Panc1 (cell line): Measurements from ENCODE around the gene NUP153. TPM values are rescaled to one million over a fixed set of nuclear protein-coding genes. Genes with fewer than 3 reads are reported as not detected.

Experiments
- ATAC-seq: fragments of 200-7000 bp; cut with Tn5 transposase; 2 replicates; pipeline ENCODE4 v1.9.1; 2020; ENCODE audit warnings: mild to moderate bottlenecking, moderate library complexity
- BruUV-seq: library from RNA; stranded (reverse); fragments of 400-500 nt; replicated peaks from 2 replicates; lab custom pipeline; 2021; lab: Mats Ljungman, UMichigan
- CTCF ChIA-PET: fragments of 300-600 bp; sonication (Branson Sonifier 250); formaldehyde crosslinking; loops from one replicate; lab custom pipeline; 2022; ENCODE audit warnings: antibody characterized with exemption; lab: Charles Lee
- POLR2A ChIA-PET: fragments of 300-600 bp; sonication (Branson Sonifier 250); formaldehyde crosslinking; loops from one replicate; lab custom pipeline; 2022; ENCODE audit warnings: antibody characterized with exemption; lab: Charles Lee
- DNase-seq: peaks from one replicate; pipeline ENCODE4 v3.0.0-alpha.2; 2010; ENCODE audit warnings: low read depth, low spot score
- H3K27ac ChIP-seq: 2 replicates; pipeline ENCODE4 v1.5.1; 2011; ENCODE audit warnings: mild to moderate bottlenecking, low read length, inconsistent platforms
- H3K27me3 ChIP-seq: fragments of 200-500 bp; sonication (Bioruptor generic); 2 replicates; pipeline ENCODE4 v1.6.0; 2014; ENCODE audit warnings: low read length, inconsistent platforms; ENCODE audit not compliant: control insufficient read depth, insufficient read depth
- H3K36me3 ChIP-seq: fragments of 200-500 bp; sonication (Bioruptor generic); 2 replicates; pipeline ENCODE4 v1.5.1; 2014; ENCODE audit warnings: inconsistent platforms, mild to moderate bottlenecking, low read length, moderate library complexity; ENCODE audit not compliant: control insufficient read depth, insufficient read depth
- H3K4me1 ChIP-seq: 2 replicates; pipeline ENCODE4 v1.5.1; 2011; ENCODE audit warnings: inconsistent platforms, mild to moderate bottlenecking, low read length, moderate library complexity; ENCODE audit not compliant: control insufficient read depth, insufficient read depth
- H3K4me3 ChIP-seq, 2 experiments: 2 replicates each; pipeline ENCODE4 v1.5.1; 2011 to 2012; ENCODE audit warnings: low read depth in 2 of 2, low read length in 2 of 2, mild to moderate bottlenecking in 2 of 2, inconsistent platforms in 1 of 2, moderate library complexity in 1 of 2
- H3K9me3 ChIP-seq: fragments of 200-500 bp; sonication (Bioruptor generic); 2 replicates; pipeline ENCODE4 v1.5.1; 2014; ENCODE audit warnings: low read depth, mild to moderate bottlenecking, inconsistent platforms, low read length, moderate library complexity; ENCODE audit not compliant: control insufficient read depth, insufficient read depth
- CTCF ChIP-seq: fragments of 450-650 bp; IDR thresholded peaks from 2 replicates; pipeline ENCODE4 v1.5.1; 2017; ENCODE audit warnings: mild to moderate bottlenecking
- POLR2AphosphoS5 ChIP-seq: IDR thresholded peaks from 2 replicates; pipeline ENCODE4 v1.6.1; 2012; ENCODE audit warnings: mild to moderate bottlenecking, low read depth, low read length, moderate library complexity
- REST ChIP-seq, 2 experiments: IDR thresholded peaks; 2 replicates each; pipeline ENCODE4 v1.6.1; 2011 to 2012; ENCODE audit warnings: low read depth in 2 of 2, control low read depth in 1 of 2, low read length in 1 of 2, mild to moderate bottlenecking in 1 of 2, moderate library complexity in 1 of 2; ENCODE audit not compliant: insufficient read depth in 1 of 2
- SIN3A ChIP-seq: IDR thresholded peaks from 2 replicates; pipeline ENCODE4 v1.6.1; 2012; ENCODE audit warnings: low read depth, mild to moderate bottlenecking, low read length, moderate library complexity, borderline replicate concordance; ENCODE audit not compliant: insufficient read depth
- TCF7L2 ChIP-seq: IDR thresholded peaks from 2 replicates; pipeline ENCODE4 v1.6.1; 2011; ENCODE audit warnings: mild to moderate bottlenecking, low read depth, low read length, inconsistent platforms
- in situ Hi-C: cut with HindIII; loops from 2 replicates; pipeline ENCODE4 v1.10.0; 2016; ENCODE audit warnings: low sequenced_read_pairs, low pct_unique_long_range_greater_than_20kb
- intact Hi-C: fragments of 100-400 bp; cut with micrococcal nuclease; formaldehyde crosslinking; loops from one replicate; pipeline ENCODE4 v1.10.0; 2022; ENCODE audit not compliant: unreplicated experiment
- total RNA-seq: library from RNA; stranded (reverse); gene quantifications from one replicate; pipeline ENCODE4 v1.2.1, GENCODE V29; 2021; ENCODE audit not compliant: unreplicated experiment

NUP153 gene
- total RNA-seq, 1 experiment from 2014 or later, result 62.0 TPM

- TF ChIP-seq TCF7L2 (no peak), CTCF (no peak), SIN3A (no peak), POLR2AphosphoS5 (no peak), REST (IDR thresholded peaks at IDR 0.05; ENCODE audit: insufficient read depth in 1 of 2, low read depth in 2 of 2, low read length in 1 of 2) (no peak)
- in situ Hi-C loops, result no loop called here
Observed at GRCh38 chr6:17606606-17607005, 100.1 kb downstream of the NUP153 start.

DNA sequence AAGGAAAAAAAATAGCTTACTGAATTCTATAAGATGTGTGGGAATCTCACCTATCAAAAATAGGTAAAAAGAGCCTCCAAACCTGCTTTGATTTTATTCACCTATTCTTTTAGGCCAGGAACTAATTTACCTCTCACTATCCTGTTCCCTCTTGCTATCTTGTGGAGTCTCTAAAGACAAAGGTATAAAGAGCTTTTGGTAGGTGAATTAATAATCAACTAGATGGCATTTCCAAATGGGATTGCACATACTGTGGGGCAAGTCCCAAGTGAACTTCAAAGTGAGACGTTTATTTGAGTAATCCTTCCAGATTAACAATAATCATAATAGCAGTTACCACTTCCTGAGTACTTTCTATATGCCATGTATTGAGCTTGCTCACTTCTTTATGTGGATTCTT lies 103.8 kb downstream of the NUP153 start:
- BruUV-seq, result TSS peak; percentile 66
- in situ Hi-C loops, result no loop called here
- CTCF ChIA-PET, result interaction anchor here (0.6 kb wide), 1 partner anchor 212 kb away, joined by 3 read pairs; no protein-coding TSS in a partner anchor
- Histone ChIP-seq H3K4me3 (no peak overlapping the region), H3K4me1 (peaks cover 4% of the 10 kb centered on the region; the same call in 1 of the 2 replicates), H3K27ac (no peak overlapping the region), H3K27me3 (no peaks in the 10 kb centered on the region), H3K9me3 (no peaks in the 10 kb centered on the region), H3K36me3 (no peaks in the 10 kb centered on the region; the same call in 1 of the 2 replicates)
- no peak for ATAC-seq
- no peak for DNase-seq
- TF ChIP-seq CTCF (no peak), POLR2AphosphoS5 (no peak), SIN3A (no peak), REST (IDR thresholded peaks at IDR 0.05; ENCODE audit: insufficient read depth in 1 of 2, low read depth in 2 of 2, low read length in 1 of 2) (no peak), TCF7L2 (no peak)
- POLR2A ChIA-PET, result no interaction called here
- intact Hi-C loops, result no loop called here

More at GRCh38 chr6:17606606-17607005, 100.1 kb downstream of the NUP153 start:
- intact Hi-C loops, result no loop called here
- Histone ChIP-seq H3K4me3 (no peak overlapping the region), H3K4me1 (peaks cover 4% of the 10 kb centered on the region; the same call in 1 of the 2 replicates), H3K27me3 (no peaks in the 10 kb centered on the region), H3K27ac (no peak overlapping the region), H3K36me3 (no peaks in the 10 kb centered on the region; the same call in 1 of the 2 replicates), H3K9me3 (no peaks in the 10 kb centered on the region)
- DNase-seq, result no peak
- no peak for ATAC-seq
- ChIA-PET POLR2A (no interaction called here), CTCF (no interaction called here)
- BruUV-seq, result no TSS peak
